Endothelial cell (in vitro differentiated cells): ENCODE results near the gene STIM1. TPM values are rescaled to one million over a fixed set of nuclear protein-coding genes. Genes with fewer than 3 reads are reported as not detected.

ENCODE experiments used
- DNase-seq: peaks from one replicate; pipeline ENCODE4 v3.0.0; 2021; ENCODE audit warnings: low spot score
- H3K27ac Mint-ChIP-seq: one replicate; pipeline ENCODE4 v1.8.0; 2021; ENCODE audit warnings: mixed read lengths, inconsistent platforms; ENCODE audit not compliant: unreplicated experiment
- H3K27me3 Mint-ChIP-seq: one replicate; pipeline ENCODE4 v1.8.0; 2021; ENCODE audit warnings: mild to moderate bottlenecking, moderate library complexity, mixed read lengths, inconsistent platforms; ENCODE audit not compliant: unreplicated experiment
- H3K36me3 Mint-ChIP-seq: one replicate; pipeline ENCODE4 v1.8.0; 2021; ENCODE audit warnings: mild to moderate bottlenecking, low read depth, mixed read lengths, inconsistent platforms; ENCODE audit not compliant: unreplicated experiment
- H3K4me1 Mint-ChIP-seq: one replicate; pipeline ENCODE4 v1.8.0; 2021; ENCODE audit warnings: mild to moderate bottlenecking, mixed read lengths, inconsistent platforms; ENCODE audit not compliant: unreplicated experiment
- H3K4me3 Mint-ChIP-seq: one replicate; pipeline ENCODE4 v1.8.0; 2021; ENCODE audit warnings: mild to moderate bottlenecking, mixed read lengths, inconsistent platforms; ENCODE audit not compliant: unreplicated experiment
- H3K9me3 Mint-ChIP-seq: one replicate; pipeline ENCODE4 v1.8.0; 2021; ENCODE audit warnings: mixed read lengths, inconsistent platforms; ENCODE audit not compliant: unreplicated experiment
- CTCF ChIP-seq: fragments of 200-600 bp; sonication (generic); IDR thresholded peaks from one replicate; pipeline ENCODE4 v1.5.0; 2021; ENCODE audit warnings: antibody characterized with exemption; ENCODE audit not compliant: unreplicated experiment
- long read RNA-seq: library from polyadenylated mRNA; unstranded; transcript quantifications from one replicate; pipeline ENCODE4 v2.0.0, GENCODE V29; 2020; ENCODE audit not compliant: unreplicated experiment
- total RNA-seq: library from RNA; stranded (reverse); fragmentation: NEBNext Ultra II Directional; extraction: Animal tissue kit (Norgen Biotek cat#: 25700); gene quantifications from one replicate; pipeline ENCODE4 v1.2.1, GENCODE V29; 2021; ENCODE audit not compliant: unreplicated experiment

STIM1 gene
- total RNA-seq, result 35.9 TPM
- long read RNA-seq, partial matches to known transcripts, result 0 of 2 reads
- long read RNA-seq, other reads (novel, unspliced or antisense), result 2 of 2 reads

- H3K27ac Mint-ChIP-seq, result peak within 1 kb of the TSS; percentile 78
- DNase-seq, result peak; percentile 99
- H3K27me3 Mint-ChIP-seq, result peaks cover 9% of the 10 kb centered on the region
- H3K4me1 Mint-ChIP-seq, result peaks cover 30% of the 10 kb centered on the region
- peaks cover 4% of the 10 kb centered on the region for H3K9me3 Mint-ChIP-seq
- no peaks in the 10 kb centered on the region for H3K36me3 Mint-ChIP-seq
- TF ChIP-seq CTCF, result peak; percentile 99
- peak within 1 kb of the TSS; percentile 94 for H3K4me3 Mint-ChIP-seq
Observed at GRCh38 chr11:3854977-3855807, at the start of gene STIM1. Gene STIM1 (plus strand): TSS chr11:3855664. CDS start chr11:3856271, 607 bp downstream.

GRCh38 chr11:3807909-3808860, 47.3 kb upstream of the STIM1 start, which contains the start of gene PGAP2:
Gene PGAP2 (plus strand): TSS chr11:3808560. CDS start chr11:3811260, 2,700 bp downstream.
- Mint-ChIP-seq H3K4me3 (peak within 1 kb of the TSS; percentile 98), H3K9me3 (no peaks in the 10 kb centered on the region), H3K36me3 (peaks cover 5% of the 10 kb centered on the region), H3K27me3 (peaks cover 5% of the 10 kb centered on the region), H3K4me1 (peaks cover 18% of the 10 kb centered on the region), H3K27ac (peak within 1 kb of the TSS; percentile 57)
- peak; percentile 75 for DNase-seq
- no peak for TF ChIP-seq CTCF

GRCh38 chr11:3808861-3809623, 46.4 kb upstream of the STIM1 start:
- no peak overlapping the region for H3K27ac Mint-ChIP-seq
- H3K9me3 Mint-ChIP-seq, result no peaks in the 10 kb centered on the region
- H3K36me3 Mint-ChIP-seq, result peaks cover 5% of the 10 kb centered on the region
- no peak for DNase-seq
- TF ChIP-seq CTCF, result no peak
- peaks cover 5% of the 10 kb centered on the region for H3K27me3 Mint-ChIP-seq
- H3K4me1 Mint-ChIP-seq, result peaks cover 17% of the 10 kb centered on the region
- peak overlapping the region; percentile 89 for H3K4me3 Mint-ChIP-seq

GRCh38 chr11:3809624-3809928, 45.9 kb upstream of the STIM1 start:
- Mint-ChIP-seq H3K36me3 (peaks cover 5% of the 10 kb centered on the region), H3K4me1 (peaks cover 12% of the 10 kb centered on the region), H3K27ac (no peak overlapping the region), H3K9me3 (no peaks in the 10 kb centered on the region), H3K27me3 (peaks cover 2% of the 10 kb centered on the region), H3K4me3 (no peak overlapping the region)
- no peak for DNase-seq
- no peak for TF ChIP-seq CTCF
